Osteocyte (in vitro differentiated cells): ENCODE data around the gene ACOXL. TPM values are rescaled to one million over a fixed set of nuclear protein-coding genes. Genes with fewer than 3 reads are reported as not detected.

ENCODE experiments used
- DNase-seq: peaks from one replicate; pipeline ENCODE4 v3.0.0; 2021; ENCODE audit warnings: mixed read lengths; ENCODE audit not compliant: unreplicated experiment; ENCODE audit errors: extremely low spot score
- H3K27ac Mint-ChIP-seq: one replicate; pipeline ENCODE4 v1.8.0; 2021; ENCODE audit warnings: mild to moderate bottlenecking, mixed read lengths; ENCODE audit not compliant: unreplicated experiment
- H3K27me3 Mint-ChIP-seq: one replicate; pipeline ENCODE4 v1.8.0; 2021; ENCODE audit warnings: mixed read lengths; ENCODE audit not compliant: unreplicated experiment
- H3K36me3 Mint-ChIP-seq: one replicate; pipeline ENCODE4 v1.8.0; 2021; ENCODE audit warnings: mixed read lengths; ENCODE audit not compliant: unreplicated experiment
- H3K4me1 Mint-ChIP-seq: one replicate; pipeline ENCODE4 v1.8.0; 2021; ENCODE audit warnings: mixed read lengths; ENCODE audit not compliant: unreplicated experiment
- H3K4me3 Mint-ChIP-seq: one replicate; pipeline ENCODE4 v1.8.0; 2021; ENCODE audit warnings: mild to moderate bottlenecking, moderate library complexity, mixed read lengths; ENCODE audit not compliant: unreplicated experiment
- H3K9me3 Mint-ChIP-seq: one replicate; pipeline ENCODE4 v1.8.0; 2021; ENCODE audit warnings: mixed read lengths; ENCODE audit not compliant: unreplicated experiment
- CTCF ChIP-seq: fragments of 200-600 bp; sonication (generic); IDR thresholded peaks from 2 replicates; pipeline ENCODE4 v1.5.0; 2021; ENCODE audit warnings: antibody characterized with exemption, mild to moderate bottlenecking, moderate library complexity
- total RNA-seq: library from RNA; stranded (reverse); gene quantifications from 2 replicates; pipeline ENCODE4 v1.2.1, GENCODE V29; 2021

Gene ACOXL
- total RNA-seq, 1 donor from 2014 or later = not detected

- TF ChIP-seq CTCF = no peak
- no peaks in the 10 kb centered on the region for H3K36me3 Mint-ChIP-seq
- DNase-seq = no peak
- H3K4me3 Mint-ChIP-seq = no peak overlapping the region
- peaks cover 41% of the 10 kb centered on the region for H3K27me3 Mint-ChIP-seq
- no peak overlapping the region for H3K27ac Mint-ChIP-seq
- H3K4me1 Mint-ChIP-seq = no peaks in the 10 kb centered on the region
- H3K9me3 Mint-ChIP-seq = no peaks in the 10 kb centered on the region
Measured at GRCh38 chr2:110925479-110925878, 193.1 kb downstream of the ACOXL start.

DNA sequence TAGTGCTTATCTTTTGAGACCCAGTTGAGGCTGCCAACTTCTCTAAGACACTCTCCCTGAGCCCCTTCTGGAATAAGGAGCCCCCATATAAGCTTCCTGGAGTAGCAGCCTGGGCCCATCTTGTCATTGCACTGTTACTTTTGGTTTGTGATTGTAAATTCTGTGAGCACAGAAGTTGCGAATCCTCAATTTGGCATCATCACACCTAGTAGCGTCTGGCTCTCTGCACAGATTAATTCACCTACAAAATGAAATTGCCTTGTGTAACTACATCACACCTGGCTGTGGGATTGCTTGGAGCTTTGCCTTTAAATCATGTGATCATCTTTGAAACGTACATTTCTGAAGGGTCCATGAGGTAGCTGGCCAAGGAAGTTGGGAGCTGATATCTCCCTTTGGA lies 195.2 kb downstream of the ACOXL start:
- TF ChIP-seq CTCF = no peak
- DNase-seq = no peak
- no peaks in the 10 kb centered on the region for H3K36me3 Mint-ChIP-seq
- H3K9me3 Mint-ChIP-seq = no peaks in the 10 kb centered on the region
- H3K4me1 Mint-ChIP-seq = no peaks in the 10 kb centered on the region
- no peak overlapping the region for H3K27ac Mint-ChIP-seq
- no peak overlapping the region for H3K4me3 Mint-ChIP-seq
- H3K27me3 Mint-ChIP-seq = peaks cover 29% of the 10 kb centered on the region

DNA sequence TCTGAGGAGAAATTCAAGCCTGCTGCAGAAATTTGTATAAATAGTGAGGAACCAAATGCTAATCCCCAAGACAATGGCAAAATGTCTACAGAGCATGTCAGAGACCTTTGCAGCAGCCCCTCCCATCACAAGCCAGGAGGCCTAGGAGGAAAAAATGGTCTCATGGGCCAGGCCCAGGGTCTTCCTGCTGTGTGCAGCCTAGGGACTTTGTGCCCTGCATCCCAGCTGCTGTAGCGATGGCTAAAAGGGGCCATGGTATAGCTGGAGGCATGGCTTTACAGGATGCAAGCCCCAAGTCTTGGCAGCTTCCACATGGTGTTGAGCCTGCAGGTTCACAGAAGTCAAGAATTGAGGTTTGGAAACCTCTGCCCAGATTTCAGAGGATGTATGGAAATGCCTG lies 197.2 kb downstream of the ACOXL start:
- H3K27ac Mint-ChIP-seq = no peak overlapping the region
- no peaks in the 10 kb centered on the region for H3K9me3 Mint-ChIP-seq

GRCh38 chr2:110931648-110932047 lies 199.3 kb downstream of the ACOXL start:
- Mint-ChIP-seq H3K4me1 (no peaks in the 10 kb centered on the region), H3K4me3 (no peak overlapping the region), H3K36me3 (no peaks in the 10 kb centered on the region), H3K27me3 (peaks cover 17% of the 10 kb centered on the region), H3K27ac (no peak overlapping the region), H3K9me3 (no peaks in the 10 kb centered on the region)
- TF ChIP-seq CTCF = no peak
- no peak for DNase-seq

More for the DNA sequence above, 197.2 kb downstream of the ACOXL start:
- no peak overlapping the region for H3K4me3 Mint-ChIP-seq
- no peaks in the 10 kb centered on the region for H3K4me1 Mint-ChIP-seq
- no peaks in the 10 kb centered on the region for H3K36me3 Mint-ChIP-seq
- no peak for TF ChIP-seq CTCF
- no peak for DNase-seq
- peaks cover 21% of the 10 kb centered on the region for H3K27me3 Mint-ChIP-seq

- Mint-ChIP-seq H3K9me3 (no peaks in the 10 kb centered on the region), H3K4me1 (no peaks in the 10 kb centered on the region), H3K4me3 (no peak overlapping the region), H3K27me3 (peaks cover 28% of the 10 kb centered on the region), H3K36me3 (no peaks in the 10 kb centered on the region), H3K27ac (no peak overlapping the region)
- no peak for DNase-seq
- TF ChIP-seq CTCF = no peak
Measured at GRCh38 chr2:110933420-110933819, 201.0 kb downstream of the ACOXL start.
